ENCODE measurements around the gene MYCBP2.
"Not testable (repeated sequence)": the region's sequence is repeated elsewhere in the genome, so short reads cannot be mapped to it uniquely, and the experiment has no call there.

Gene MYCBP2

DNA sequence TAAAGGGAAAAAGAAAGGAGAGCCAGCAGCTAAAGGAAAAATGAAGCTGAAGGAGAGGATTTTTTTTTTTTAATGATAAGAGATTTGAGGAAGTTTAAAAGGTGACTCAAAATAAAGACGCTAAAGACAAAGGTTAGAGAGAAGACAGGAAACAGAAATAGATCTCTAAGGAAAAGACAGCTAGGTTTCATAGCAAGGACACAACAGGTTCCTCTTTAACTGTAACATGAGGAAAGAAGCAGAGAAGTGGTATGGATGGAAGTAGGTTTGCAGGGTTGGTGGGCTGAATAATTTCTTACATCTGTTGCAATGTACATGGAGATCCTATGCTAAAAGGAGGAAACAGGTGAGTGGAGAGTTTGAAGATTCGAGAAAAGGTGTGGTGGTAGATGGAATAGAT lies 107.5 kb downstream of the MYCBP2 start:
- no peak for DNase-seq (ENCODE audit: low read depth in 1 of 2, low spot score in 1 of 2)

DNA sequence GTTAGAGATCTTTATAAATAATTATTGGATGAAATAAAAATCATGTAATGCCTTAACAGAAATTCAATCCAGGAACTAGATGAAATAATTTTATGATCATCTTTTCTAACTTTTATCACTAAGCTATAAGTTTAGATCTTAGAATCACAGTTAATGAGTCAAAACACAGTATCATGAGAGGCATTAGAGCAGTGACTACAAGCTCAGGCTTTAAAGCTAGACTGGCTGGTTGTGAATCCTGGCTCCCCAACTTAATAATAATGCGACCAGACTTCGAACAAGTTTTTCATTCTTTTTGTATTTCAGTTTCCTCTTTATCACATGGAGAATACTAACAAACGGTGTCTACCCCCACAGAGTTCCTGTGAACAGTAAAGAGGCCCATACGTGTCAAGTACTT lies 108.6 kb downstream of the MYCBP2 start:
- no peak for DNase-seq (ENCODE audit: low read depth in 1 of 2, low spot score in 1 of 2)

DNA sequence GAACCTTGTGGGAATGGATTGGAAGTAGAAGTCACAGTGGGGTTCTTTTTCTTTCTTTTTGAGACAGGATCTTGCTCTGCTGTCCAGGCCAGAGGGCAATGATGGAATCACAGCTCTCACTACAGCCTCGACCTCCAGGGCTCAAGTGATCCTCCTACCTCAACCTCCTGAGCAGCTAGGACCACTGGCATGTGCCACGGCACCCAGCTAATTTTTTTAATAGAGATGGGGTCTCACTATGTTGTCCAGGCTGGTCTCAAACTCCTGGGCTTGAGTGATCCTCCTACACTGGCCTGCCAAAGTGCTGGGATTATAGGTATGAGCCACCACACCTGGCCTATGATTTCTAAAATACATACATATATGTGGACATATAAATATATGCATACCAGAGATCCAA lies 111.4 kb downstream of the MYCBP2 start:
- DNase-seq (ENCODE audit: low read depth in 1 of 2, low spot score in 1 of 2): no peak

DNA sequence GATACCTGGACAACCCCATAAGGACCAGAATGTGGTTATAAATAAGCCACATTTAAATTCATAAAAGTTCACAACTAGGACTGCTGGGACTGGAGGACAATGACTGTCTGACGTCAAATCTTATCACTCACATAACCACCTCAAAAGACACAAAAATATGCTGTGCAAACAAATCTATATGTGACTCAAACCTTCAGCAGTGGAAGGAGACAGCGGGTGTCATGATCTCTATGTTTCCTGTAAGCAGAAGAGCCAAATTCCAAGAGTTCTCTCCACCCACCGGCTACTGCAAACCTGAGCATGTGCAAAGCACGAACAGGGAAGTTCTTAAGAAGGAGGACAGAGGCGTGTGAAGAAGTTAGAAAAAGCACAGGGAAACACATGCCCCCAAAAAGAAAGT lies 113.2 kb downstream of the MYCBP2 start:
- DNase-seq (ENCODE audit: low read depth in 1 of 2, low spot score in 1 of 2): no peak

DNA sequence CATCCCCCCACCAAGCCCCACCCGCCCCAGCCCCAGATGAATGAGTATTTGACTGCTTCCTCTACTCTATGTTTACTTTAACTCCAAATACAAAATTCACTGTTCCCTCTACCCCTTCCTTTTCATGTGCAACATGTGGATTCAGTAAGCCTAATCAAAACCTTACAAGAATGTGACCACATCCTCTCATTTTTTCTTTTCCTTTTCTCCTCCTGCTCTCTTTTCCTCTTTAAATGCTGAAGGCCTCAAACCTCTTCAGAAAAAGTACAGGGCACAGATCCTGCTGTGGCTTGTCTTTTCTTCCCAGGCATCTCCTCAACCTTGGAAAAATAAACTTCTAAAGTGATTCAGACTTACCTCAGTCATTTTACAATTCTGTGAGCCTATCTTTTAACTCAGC lies 119.0 kb downstream of the MYCBP2 start:
- DNase-seq (ENCODE audit: low read depth in 1 of 2, low spot score in 1 of 2): no peak

DNA sequence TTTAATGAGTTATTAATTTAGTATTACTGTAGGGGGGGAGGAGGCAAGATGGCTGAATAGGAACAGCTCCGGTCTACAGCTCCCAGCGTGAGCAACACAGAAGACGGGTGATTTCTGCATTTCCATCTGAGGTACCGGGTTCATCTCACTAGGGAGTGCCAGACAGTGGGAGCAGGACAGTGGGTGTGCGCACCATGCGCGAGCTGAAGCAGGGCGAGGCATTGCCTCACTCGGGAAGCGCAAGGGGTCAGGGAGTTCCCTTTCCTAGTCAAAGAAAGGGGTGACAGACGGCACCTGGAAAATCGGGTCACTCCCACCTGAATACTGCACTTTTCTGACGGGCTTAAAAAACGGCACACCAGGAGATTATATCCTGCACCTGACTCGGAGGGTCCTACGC lies 127.9 kb downstream of the MYCBP2 start:
- not testable (repeated sequence) for DNase-seq (ENCODE audit: low read depth in 1 of 2, low spot score in 1 of 2)

DNA sequence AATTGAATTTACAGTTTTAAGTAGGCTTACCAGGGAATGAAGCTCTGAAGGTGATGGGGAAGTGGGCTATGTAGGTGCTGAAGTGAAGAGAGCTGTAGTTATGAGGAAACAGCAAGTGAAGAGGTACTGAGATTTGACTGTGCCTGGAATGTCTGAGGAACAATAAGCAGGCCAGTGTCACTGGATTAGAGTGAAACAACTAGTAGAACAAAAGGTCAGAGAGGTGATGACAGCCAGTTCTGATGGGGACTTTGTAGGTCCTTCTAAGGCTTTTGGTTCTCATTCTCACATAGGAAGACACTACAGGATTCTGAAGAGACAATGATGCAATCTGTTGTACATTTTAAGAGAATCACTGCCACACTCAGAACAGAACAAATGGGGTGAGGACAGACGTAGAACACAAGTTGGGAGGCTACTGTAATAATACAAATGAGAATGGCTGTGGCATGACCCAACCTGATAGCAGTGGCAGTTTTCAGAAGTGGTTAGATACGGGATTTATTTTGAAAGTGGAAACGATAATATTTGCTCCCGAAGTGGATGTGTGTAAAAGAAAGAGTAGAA lies 130.8 kb downstream of the MYCBP2 start:
- DNase-seq (ENCODE audit: low read depth in 1 of 2, low spot score in 1 of 2): no peak

DNA sequence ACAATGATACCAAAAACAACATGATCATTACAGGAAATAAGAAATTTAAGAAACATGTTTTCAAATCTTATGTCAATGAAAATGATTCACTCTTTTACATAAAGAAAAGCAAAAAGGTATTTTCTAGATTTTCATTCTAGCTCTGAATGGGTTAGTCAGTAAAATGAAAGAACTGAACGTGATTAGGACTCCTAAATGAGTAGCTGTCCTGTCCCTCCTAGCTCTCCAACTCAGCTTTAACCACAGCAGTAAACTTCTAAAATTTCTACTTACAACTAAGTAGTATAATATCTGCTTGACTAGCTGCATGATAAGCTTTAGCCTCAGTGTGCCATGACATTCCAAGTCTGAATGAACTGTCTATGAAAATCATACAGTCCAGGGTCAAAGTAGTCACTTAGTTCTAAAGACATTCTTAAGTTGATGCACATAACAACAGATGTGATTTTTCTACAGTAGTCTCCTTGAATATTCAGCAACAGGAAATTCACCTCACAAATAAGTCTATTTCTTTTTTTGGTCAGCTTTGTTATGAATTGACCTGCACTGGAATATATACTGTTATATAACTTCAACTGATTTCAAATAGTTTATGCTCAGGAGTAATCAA lies 136.4 kb downstream of the MYCBP2 start:
- no peak for DNase-seq (ENCODE audit: low read depth in 1 of 2, low spot score in 1 of 2)

DNA sequence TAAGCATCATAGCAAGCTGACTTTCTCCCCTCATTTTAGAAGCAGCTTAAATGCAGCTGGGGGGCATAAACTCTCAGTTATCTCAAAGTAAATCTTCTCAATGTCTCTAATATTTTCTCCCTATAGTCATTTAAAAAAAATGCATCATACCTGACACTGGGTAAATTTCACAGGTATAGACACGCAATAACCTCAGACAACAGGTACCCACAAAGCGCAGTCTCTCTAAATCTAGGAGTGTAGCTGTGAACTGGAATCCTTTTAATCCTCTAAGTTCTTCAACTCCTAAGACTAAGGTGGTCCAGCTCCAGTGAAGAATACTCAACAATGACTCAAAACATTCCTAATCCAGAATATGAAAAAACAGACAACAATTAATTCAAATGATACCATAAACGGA lies 141.2 kb downstream of the MYCBP2 start:
- DNase-seq (ENCODE audit: low read depth in 1 of 2, low spot score in 1 of 2): no peak

DNA sequence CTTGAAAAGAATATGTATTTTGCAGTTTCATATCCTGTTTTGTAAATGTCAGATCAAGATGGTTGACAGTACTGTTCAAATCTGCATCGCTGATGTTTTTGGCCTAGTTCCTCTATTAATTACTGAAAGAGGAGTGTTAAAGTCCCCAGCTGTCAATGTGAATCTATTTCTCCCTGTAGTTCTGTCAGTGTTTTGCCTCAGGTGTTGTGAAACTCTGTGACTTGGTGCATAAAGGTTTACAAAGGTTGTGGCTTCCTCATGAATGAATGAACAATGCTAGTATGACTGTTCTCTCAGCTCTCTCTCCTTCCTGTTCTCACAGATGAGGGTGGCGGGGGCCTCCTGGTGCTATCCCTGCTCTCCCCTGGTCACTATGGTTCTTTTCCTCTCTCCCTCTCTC lies 142.4 kb downstream of the MYCBP2 start:
- no peak for DNase-seq (ENCODE audit: low read depth in 1 of 2, low spot score in 1 of 2)

DNA sequence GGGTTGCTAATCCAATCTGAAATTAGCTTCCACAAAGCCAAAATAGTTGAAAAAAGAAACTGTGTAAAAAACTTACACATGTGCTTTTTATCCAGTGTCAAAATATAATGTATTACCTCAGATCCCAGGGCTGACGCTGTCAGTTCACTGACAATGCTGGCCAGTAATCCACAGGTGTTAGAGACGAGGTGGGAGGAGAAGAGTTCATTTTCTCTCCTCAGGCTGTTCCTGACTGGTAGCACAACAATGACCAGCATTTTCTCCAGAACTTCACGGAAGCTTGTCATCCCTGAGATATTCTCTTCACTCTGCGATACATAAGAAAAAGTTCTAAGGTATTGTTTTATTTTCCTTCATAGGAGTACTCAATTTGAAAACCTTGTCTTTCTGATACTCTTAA lies 146.9 kb downstream of the MYCBP2 start:
- no peak for DNase-seq (ENCODE audit: low read depth in 1 of 2, low spot score in 1 of 2)

DNA sequence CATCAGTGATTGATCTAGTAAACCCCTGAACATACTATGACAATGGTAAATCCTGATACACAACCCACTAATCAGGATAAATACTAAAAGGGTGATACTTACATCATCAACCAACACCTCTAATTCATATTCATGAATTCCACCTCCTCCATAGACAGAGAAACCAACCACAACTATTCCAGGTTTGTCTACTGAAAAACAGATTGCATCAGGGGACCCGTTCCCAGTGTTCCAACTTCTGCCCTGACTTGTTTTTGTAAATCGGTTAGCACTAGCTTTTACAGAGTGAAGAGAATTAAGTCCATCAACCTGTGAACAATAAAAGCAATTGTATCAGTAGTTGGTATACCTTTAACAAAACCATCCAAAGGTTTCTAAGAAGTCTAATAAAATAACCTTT lies 149.2 kb downstream of the MYCBP2 start:
- no peak for DNase-seq (ENCODE audit: low read depth in 1 of 2, low spot score in 1 of 2)

DNA sequence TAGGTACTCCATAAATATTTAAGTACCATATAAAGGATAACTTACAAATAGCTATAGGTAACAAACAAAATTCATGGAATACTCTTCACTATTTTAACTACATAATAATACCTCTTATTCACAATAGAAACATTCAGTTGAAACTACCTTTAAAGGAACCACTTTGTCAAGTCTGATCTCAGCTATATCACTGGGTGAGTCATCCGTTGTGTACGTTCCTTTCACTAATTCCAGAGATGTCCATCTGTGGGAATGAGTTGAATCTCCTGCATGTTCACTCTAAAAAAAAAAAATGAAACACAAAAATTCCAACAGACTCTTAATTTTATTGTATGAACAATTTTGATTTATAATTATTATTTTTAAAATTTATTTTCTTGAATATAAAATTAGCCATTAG lies 150.5 kb downstream of the MYCBP2 start:
- DNase-seq (ENCODE audit: low read depth in 1 of 2, low spot score in 1 of 2): no peak

DNA sequence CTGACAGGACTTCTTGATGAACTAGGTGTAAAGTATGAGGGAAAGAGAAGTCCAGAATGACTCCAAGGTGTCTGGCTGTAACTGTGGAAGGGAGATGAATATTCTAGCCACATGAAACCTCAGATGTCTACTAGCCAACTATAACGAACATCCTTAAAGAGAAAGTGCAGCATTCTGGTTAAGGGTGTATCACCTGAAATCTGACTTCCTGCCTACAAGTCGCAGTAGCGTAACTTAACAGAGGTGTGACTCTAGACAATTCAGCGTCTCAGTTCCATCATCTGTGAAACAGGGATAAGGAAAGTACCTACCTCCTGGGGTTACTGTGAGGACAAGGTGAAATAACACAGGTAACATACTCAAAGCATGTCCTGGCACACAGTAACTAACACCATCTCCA lies 154.2 kb downstream of the MYCBP2 start:
- no peak for DNase-seq (ENCODE audit: low read depth in 1 of 2, low spot score in 1 of 2)

DNA sequence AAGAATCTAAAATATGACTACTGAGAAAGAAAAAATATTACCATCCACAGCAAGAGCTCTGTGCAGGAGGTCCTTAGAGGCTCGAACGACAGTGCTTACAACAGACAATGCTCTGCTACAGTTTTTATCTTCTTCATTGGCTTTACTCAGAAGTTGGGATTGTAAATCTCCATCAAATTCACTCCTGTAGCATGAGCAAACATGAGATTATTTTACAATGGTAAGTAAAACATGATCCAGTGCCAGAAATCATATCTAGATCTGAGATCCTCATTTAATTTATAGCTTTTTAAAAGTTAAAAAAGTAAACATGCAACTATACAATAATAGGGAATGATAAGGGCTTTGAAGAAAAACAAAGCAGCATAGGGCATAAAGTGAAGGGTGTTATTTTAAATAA lies 155.4 kb downstream of the MYCBP2 start:
- DNase-seq (ENCODE audit: low read depth in 1 of 2, low spot score in 1 of 2): no peak

DNA sequence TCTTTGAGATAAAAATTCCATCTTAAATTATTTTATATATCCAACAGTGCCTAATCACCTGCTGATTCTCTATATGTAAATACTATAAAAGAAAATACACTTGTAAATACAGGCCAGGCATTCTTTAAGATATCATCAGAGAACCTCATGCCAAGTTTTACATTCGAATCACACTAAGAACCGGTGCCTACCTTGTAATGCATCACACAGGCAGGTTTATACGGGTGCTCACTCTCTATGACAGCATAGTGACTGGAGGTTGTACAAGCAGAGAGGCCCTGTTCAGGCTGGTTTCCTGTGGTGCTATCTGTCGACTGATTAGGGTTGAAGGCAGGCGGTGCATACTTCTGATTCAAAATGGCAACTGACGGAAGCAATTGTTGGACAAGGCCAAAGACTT lies 158.7 kb downstream of the MYCBP2 start:
- no peak for DNase-seq (ENCODE audit: low read depth in 1 of 2, low spot score in 1 of 2)

DNA sequence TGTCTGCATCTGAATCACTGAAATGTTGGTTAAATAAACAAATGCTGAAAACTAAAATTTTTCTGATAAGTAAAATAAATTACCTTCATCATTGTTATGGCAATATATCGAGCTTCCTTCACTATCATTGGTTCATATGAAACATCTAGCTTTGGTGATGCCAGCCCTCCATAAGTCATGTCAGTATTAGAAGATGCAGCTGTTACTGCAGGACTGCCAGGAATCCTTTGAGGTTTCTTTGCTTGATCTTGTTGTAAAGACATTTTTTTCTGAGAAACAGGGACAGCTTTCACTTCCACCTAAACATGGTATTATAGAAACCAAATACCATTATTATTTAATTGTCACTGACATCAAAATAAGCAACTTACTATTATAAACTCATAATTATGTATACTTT lies 176.2 kb downstream of the MYCBP2 start:
- DNase-seq (ENCODE audit: low read depth in 1 of 2, low spot score in 1 of 2): no peak

DNA sequence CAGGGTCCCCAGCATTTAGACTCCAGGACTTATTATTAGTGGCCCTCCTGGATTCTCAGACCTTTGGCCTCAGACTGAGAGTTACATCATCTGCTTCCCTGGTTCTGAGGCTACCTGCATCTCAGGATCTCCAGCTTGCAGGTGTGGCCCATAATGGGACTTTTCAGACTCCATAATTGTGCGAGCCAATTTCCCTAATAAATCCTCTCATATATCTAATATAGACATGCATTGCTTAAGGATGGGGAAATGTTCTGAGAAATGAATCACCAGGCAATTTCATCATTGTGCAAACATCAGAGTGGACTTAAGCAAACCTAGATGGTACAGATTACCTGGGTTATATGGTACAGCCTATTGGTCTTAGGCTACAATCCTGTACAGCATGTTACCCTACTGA lies 183.5 kb downstream of the MYCBP2 start:
- DNase-seq (ENCODE audit: low read depth in 1 of 2, low spot score in 1 of 2): no peak

DNA sequence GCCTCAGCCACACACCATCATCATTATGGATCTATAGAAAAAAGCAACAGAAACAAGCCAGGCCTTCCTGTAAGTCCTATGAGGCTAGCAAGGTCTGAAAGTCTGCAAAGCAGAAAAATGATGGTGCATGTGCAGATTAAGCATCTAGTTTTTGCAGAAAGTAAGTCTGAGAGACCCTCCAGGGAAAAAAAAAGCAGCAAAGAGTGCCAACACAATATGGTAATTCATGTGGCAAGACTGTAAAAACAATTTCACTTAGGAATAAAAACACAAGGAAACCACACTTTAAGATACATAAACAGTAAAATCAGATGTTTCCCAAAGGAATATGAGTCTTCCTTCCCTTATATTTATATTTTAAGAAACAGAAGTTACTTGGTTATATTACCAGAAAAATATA lies 187.6 kb downstream of the MYCBP2 start:
- no peak for DNase-seq (ENCODE audit: low read depth in 1 of 2, low spot score in 1 of 2)

DNA sequence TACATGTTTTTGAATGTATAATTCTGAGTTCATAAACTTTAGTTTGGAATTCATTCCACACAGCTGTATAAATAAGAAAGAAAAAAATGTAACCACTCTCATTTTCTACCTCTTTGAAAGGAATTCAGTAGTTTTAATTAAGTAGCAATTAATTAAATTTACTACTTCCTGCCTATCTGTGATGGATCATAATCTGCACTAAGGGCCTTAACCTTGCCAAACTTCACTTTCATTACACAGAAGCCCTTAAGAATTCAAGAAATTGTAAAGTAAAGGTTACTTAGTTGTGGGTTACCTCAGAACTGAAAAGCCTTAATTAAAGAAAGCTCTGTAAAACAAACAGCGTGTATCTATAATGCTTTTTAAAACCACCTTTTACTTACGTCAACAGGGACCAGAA lies 188.1 kb downstream of the MYCBP2 start:
- no peak for DNase-seq (ENCODE audit: low read depth in 1 of 2, low spot score in 1 of 2)

DNA sequence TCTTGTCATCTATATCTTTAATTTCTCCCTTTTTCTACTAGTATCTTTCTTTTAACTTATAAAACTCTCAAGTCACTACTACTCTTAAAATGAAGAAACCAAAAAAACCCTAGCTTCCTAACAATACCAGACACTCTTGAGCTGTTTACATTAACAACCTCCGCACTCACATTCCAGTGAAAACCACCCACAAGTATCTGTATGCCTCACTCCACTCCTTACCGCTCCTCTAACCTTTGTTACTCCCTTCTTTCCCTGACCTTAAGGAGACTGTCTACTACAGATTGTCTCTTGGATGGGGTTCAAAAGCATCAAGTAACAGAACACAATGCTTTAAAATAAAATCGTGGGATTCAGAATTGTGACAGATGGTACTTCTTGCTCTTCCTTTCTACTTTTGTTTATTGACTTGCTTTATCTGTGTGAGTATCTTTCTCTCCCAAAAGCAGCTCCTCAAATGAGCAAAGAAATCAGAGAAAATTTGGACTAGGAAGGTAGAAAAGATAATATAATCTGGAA lies 189.9 kb downstream of the MYCBP2 start:
- DNase-seq (ENCODE audit: low read depth in 1 of 2, low spot score in 1 of 2): no peak

DNA sequence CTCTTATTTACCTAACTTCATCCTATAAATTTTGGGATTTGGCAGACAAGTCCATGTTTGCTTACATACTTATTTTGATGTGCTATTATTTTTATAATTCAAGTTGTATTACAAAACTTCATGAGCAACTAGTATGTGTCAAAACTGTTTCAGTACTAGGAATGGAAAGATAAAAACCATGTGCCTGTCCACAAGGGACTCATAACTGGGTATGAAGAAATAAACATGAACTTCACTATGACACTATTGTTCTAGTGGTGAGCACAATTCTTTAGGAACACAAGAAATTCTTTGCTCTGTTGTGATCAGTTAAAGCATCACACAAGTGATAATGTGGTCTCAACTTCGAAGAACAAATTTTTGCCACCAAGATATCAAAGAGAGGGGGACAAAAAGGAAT lies 202.5 kb downstream of the MYCBP2 start:
- no peak for DNase-seq (ENCODE audit: low read depth in 1 of 2, low spot score in 1 of 2)

DNA sequence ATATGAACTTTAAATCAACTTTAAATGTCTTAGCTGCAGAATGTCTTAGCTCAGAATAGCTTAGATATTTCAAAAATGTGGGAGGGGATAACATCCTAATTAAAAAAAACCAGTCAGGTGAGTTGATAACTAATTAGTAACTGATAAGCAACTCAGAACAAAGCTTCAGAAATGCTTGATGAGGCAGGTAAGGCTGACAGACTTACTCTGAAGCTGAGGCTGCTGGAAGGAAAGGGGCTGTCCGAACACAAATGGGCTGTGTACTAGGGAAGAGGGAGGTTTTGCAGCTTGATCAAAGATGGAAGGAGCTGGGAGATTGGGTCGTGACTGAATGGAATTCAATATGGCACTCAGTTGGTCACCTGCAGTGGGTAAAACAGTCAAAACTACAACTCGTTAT lies 208.8 kb downstream of the MYCBP2 start:
- no peak for DNase-seq (ENCODE audit: low read depth in 1 of 2, low spot score in 1 of 2)

Data from activated CD4-positive, alpha-beta T cell treated with anti-CD3 and anti-CD28 coated beads, Interleukin-2, amount 50 U/mL, for 24 hours (primary cell).